GM18951 (cell line): ENCODE data around the gene FAM20B.

Experiments
- POLR2A ChIP-seq: IDR thresholded peaks from 4 replicates; pipeline ENCODE4 v1.6.1; 2011; ENCODE audit warnings: mild to moderate bottlenecking; ENCODE audit not compliant: insufficient read length, insufficient read depth; ENCODE audit errors: extremely low read depth
- in situ Hi-C: fragments of 300-500 bp; cut with MboI; formaldehyde crosslinking; loops from one replicate; pipeline ENCODE4 v1.12.0; 2022; ENCODE audit warnings: low sequenced_read_pairs, mixed read lengths, inconsistent platforms; ENCODE audit not compliant: unreplicated experiment

FAM20B gene

DNA sequence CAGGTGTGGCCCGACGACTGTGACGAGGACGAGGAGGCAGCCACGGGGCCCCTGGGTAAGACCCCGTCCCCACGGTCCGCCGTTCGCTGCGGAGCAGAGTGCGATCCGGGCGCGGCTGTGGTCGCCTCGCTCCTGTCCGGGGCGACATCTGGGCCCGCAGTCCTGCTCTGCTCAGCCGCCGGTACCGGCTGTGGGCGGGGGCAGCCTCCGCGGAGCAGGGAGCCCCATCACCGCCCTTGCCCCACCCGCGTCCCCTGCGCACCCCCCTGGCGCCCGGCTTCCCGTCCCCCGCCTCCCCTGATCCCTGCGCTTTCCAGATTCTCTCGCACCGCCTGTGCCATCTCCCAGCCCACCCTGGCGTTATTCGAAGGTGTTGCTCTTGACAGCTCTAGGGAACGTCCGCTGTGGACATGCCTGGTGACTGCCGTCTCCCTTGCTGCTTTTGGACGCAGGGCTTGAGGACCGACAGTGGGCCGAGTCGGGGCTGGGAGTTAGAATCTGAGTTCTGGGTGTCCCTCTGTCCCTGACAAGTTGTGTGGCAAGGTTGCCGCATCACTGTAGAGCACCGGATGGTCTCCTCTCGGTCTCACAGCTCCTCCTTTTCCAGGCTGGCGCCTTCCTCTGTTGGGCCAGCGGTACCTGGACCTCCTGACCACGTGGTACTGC is 56.8 kb downstream of the FAM20B start:
- TF ChIP-seq POLR2A, result no peak
- in situ Hi-C loops, result loop anchor here (5.0 kb wide), 1 partner anchor 285 kb away; the partner anchor contains the start of gene AXDND1

- in situ Hi-C loops, result loop anchor here (5.0 kb wide), 1 partner anchor 284 kb away; the partner anchor contains the start of gene AXDND1
- TF ChIP-seq POLR2A, result no peak
Measured at GRCh38 chr1:179082999-179083335, 57.3 kb downstream of the FAM20B start.

- in situ Hi-C loops, result loop anchor here (5.0 kb wide), 1 partner anchor 284 kb away; the partner anchor contains the start of gene AXDND1
- TF ChIP-seq POLR2A, result no peak
Measured at GRCh38 chr1:179083533-179083932, 57.8 kb downstream of the FAM20B start.

GRCh38 chr1:179087665-179088064 is 62.0 kb downstream of the FAM20B start:
- no peak for TF ChIP-seq POLR2A
- in situ Hi-C loops, result no loop called here

DNA sequence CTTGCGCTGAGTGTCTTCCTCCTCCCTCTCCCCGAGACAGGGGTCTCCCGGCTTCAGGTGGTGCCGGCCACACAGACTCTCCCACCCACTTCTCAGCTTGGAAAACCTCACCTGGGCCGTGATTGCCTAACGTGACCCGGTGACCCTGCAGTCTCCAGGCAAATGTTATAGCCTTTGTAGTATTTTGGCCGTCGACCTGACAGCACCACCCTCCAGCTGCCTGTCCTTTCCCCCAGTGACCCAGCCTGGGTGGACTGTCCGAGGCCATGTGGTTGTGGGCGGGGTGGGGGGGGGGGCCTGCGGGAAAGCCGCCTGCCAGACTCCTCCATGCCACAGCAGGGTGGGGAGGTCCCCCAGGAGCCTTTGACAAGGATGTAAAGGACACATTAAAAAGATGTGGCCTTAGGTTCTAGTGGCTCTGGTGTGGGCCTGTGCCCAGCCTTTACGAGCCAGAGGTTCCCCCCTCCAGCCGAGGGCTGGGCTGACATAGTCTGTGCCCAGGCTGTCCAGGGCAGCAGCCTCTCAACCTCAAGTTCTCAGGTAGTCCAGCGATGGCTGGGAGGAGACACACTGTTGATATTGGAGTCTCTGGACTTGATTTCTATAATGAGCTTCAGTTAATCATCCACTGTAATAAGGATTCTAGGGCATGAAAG is 64.3 kb downstream of the FAM20B start:
- in situ Hi-C loops, result no loop called here
- TF ChIP-seq POLR2A, result no peak

DNA sequence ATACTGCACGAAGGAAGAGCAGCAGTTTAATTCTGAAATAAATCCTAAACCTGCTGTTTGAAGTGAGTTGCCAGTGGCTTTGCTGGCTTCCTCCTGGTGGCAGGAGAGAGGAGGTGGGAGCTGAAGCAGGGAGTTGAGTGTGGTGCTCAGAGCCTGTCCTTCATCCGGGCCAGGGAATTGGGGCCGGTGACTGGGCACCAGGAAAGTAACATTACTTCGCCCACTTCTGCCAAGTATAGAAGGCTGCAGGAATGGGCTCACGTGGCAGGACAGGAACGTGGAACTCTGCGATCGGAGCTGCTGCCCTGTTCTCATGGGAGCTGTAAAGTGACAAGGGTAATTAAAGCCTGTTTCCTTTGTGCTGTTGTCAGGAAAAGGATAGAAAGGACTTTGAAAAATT is 64.8 kb downstream of the FAM20B start:
- in situ Hi-C loops, result no loop called here
- no peak for TF ChIP-seq POLR2A

DNA sequence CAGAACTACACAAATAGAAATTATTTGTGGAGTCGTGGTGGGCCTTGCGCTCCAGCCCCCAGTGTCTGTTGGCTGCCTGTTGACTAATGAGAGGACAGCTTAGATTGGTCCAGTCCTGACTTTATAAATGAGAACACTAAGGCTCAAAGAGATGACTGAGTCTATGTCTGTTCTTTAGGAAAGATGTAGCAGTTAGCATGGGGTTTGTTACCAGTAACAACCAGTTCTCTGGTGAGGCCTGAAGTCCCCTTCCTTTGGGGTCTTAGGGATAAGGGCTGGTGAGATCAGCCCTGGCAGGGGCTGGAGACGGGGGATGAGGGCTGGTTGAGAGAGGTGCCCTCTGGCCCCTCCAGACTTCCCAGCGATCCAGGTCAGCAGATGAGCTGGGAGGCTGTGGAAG is 65.2 kb downstream of the FAM20B start:
- no peak for TF ChIP-seq POLR2A
- in situ Hi-C loops, result no loop called here

DNA sequence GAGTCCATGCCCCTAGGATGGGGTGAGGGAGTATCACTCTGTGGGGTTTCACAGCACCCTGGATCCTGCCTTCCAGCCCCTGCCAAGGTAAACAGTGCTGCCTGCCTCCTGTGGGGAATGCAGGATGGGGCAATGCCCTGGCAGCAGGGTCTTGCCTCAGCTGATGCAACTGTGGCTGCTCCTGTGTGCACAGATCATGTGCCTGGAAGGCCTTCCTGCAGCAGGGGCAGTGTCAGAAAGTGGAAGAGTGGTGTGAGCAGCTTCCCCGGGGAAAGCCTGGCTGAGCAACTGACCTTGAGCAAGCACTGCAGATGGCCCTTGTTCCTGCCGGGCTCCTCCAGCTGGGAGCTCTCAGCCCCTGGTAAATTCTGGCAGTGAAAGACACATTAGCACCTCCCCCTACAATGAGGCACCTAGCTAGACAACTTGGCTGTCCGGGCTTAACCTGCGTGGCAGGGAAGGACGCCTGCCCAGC is 66.0 kb downstream of the FAM20B start:
- in situ Hi-C loops, result no loop called here
- no peak for TF ChIP-seq POLR2A

DNA sequence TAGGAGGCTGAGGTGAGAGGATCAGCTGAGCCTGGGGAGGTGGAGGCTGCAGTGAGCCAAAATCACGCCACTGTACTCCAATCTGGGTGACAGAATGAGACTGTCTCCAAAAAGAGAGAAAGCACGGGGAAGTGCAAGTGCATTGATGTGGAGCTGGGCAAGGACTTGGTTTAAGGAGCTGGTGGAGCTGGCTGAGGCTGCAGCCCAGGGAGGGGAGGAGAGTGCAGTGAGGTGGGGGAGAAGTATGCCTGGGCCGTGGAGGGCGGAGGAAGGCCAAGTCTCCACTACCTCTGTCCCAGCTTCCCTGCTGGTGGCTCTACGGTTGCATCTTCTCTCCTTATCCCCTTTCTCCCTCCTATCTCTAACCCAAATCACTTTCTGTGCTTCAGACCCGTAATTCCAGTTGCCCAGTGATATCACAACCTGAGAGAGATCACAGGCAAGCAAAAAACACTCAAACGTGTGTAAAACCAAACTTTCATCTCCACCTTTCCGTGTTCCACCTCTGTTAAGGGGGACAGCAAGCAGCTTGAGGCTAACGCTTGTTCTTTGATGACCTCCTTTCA is 67.3 kb downstream of the FAM20B start:
- in situ Hi-C loops, result no loop called here
- TF ChIP-seq POLR2A, result no peak

GRCh38 chr1:179094818-179095217 is 69.1 kb downstream of the FAM20B start:
- in situ Hi-C loops, result no loop called here
- no peak for TF ChIP-seq POLR2A

- no peak for TF ChIP-seq POLR2A
- in situ Hi-C loops, result no loop called here
Measured at GRCh38 chr1:179095377-179095776, 69.7 kb downstream of the FAM20B start.

DNA sequence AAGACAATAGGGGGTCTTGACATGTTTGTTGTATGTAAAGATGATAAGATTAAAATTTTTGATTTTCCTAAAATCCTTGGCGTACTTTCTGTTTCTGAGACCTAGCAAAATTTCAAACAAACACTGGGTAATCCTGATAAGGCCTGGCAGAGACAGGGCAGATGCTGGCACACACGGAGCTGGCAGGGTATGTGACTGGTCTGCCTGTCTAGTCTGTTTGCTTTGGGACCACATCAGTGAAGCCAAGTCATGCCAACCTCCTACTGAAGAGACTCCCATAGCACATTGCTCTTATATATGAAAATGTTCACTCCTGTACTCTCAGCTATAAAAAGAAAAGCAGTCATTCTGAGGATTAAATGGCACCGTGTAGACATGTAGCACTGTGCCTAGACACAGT is 70.2 kb downstream of the FAM20B start:
- TF ChIP-seq POLR2A, result no peak
- in situ Hi-C loops, result no loop called here

GRCh38 chr1:179099891-179100290 is 74.2 kb downstream of the FAM20B start:
- TF ChIP-seq POLR2A, result no peak
- in situ Hi-C loops, result no loop called here

DNA sequence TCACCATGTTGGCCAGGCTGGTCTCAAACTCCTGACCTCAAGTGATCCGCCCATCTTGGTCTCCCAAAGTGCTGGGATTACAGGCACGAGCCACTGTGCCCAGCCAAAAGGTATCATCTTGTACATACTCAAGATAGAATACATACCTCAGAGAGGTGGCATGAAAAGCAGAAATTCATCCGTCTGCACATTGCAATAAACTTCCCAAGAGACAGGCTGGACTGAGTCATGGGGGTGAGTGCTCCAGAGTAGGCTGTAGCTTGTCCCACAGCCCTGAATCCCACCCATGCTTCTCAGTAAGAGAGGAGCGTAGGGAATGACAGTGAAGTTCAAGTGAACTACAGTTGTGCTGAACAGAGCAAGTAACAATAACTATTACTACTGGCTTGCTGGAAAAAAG is 75.9 kb downstream of the FAM20B start:
- in situ Hi-C loops, result no loop called here
- TF ChIP-seq POLR2A, result no peak
